ENCODE measurements around the gene NELL2.
A peak's percentile ranks its signal among the peaks of the same experiment; 100 is the strongest.

NELL2 gene

DNA sequence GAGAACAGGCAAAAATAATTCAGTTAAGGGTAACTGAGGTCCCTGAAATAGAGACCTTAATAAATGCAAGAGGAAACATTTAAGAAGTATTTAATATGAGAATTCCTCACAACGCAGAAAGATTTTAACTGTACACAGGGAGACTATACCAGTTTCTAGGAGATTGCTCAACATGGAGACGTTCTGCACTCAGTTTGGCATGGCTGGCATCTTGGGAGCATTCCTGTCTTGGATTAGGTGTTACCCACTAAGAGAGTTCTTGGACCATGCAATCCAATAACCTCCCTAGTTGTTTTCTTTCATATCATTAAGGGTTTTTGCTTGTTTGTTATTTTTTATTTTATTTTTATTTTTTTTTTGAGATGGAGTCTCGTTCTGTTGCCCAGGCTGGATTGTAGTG is 302.4 kb downstream of the NELL2 start:
- no peaks in the 10 kb centered on the region for H3K36me3 ChIP-seq (ENCODE audit: control insufficient read depth, insufficient read depth, low read length)
- H3K4me1 ChIP-seq (ENCODE audit: control insufficient read depth, insufficient read depth, low read length) = peaks cover 18% of the 10 kb centered on the region; the same call in 1 of the 2 replicates
- H3K9ac ChIP-seq (ENCODE audit: low read depth, low read length) = no peak overlapping the region
- no peak overlapping the region for H3K27ac ChIP-seq (ENCODE audit: low read depth, low read length)
- no peak overlapping the region for H3K4me3 ChIP-seq (ENCODE audit: low read depth, low read length)
- no peaks in the 10 kb centered on the region for H3K9me3 ChIP-seq (ENCODE audit: control insufficient read depth, insufficient read depth, low read length)
- no peaks in the 10 kb centered on the region for H3K27me3 ChIP-seq (ENCODE audit: control insufficient read depth, insufficient read depth, low read length)

DNA sequence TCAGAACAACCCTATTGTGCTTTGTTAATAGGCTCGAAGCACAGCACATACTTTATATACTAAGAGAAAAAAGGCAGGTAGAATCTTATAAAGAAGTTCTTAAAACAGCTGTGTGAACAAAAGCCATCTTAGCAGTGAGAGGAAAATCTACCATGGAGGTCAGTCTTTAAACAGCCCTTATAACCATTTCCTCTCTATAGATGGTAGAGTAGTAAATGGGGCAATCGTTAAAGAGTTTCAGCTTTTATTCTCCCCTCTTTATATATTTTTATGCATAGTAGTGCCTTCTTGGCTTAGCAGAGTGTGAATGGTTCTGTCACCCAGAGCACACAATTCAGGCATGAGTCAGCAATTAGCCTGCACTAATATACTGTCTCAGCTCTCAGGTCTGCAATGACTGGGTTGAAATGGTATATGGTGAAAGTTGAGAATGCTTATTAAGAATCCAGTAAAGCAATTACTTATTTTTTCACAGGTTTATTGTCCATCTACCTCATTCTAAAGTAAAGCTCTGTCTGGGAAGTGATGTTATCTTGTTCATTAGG is 305.0 kb downstream of the NELL2 start:
- 0 out of 2 replicates have a peak, but pooled peaks cover 7% of the 10 kb centered on the region for H3K4me1 ChIP-seq (ENCODE audit: control insufficient read depth, insufficient read depth, low read length)
- no peak overlapping the region for H3K9ac ChIP-seq (ENCODE audit: low read depth, low read length)
- no peaks in the 10 kb centered on the region for H3K27me3 ChIP-seq (ENCODE audit: control insufficient read depth, insufficient read depth, low read length)
- no peaks in the 10 kb centered on the region for H3K36me3 ChIP-seq (ENCODE audit: control insufficient read depth, insufficient read depth, low read length)
- H3K27ac ChIP-seq (ENCODE audit: low read depth, low read length) = peak overlapping the region; percentile 14
- no peak overlapping the region for H3K4me3 ChIP-seq (ENCODE audit: low read depth, low read length)
- no peaks in the 10 kb centered on the region for H3K9me3 ChIP-seq (ENCODE audit: control insufficient read depth, insufficient read depth, low read length)

DNA sequence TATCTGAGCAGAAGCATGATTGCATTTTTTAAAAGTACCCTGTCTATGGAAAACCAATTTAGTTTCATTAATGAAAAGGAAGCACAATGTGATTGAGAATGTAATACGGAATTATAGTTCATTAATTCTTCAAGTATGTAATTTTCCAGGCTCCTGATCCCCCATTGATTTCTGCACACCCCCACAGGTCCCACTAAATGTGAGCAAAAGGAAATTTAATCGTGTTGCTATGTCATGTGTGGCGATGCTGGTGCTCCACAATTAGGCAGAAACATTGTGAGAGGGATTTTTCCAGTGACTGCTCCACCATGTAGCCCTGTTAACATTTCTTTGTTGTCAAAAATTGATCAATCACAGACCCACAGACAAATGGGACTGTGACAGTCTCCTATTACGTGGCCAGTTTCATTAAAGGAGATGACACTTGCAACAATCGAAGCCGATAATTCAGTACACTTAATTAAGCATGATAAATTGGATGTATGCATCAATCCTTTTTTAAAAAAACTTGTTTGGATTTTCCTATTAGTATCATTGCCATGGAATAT is 306.0 kb downstream of the NELL2 start:
- Histone ChIP-seq H3K27ac (ENCODE audit: low read depth, low read length) (no peak overlapping the region), H3K27me3 (ENCODE audit: control insufficient read depth, insufficient read depth, low read length) (no peaks in the 10 kb centered on the region), H3K9ac (ENCODE audit: low read depth, low read length) (no peak overlapping the region), H3K4me1 (ENCODE audit: control insufficient read depth, insufficient read depth, low read length) (0 out of 2 replicates have a peak, but pooled peaks cover 7% of the 10 kb centered on the region), H3K36me3 (ENCODE audit: control insufficient read depth, insufficient read depth, low read length) (no peaks in the 10 kb centered on the region), H3K9me3 (ENCODE audit: control insufficient read depth, insufficient read depth, low read length) (no peaks in the 10 kb centered on the region), H3K4me3 (ENCODE audit: low read depth, low read length) (no peak overlapping the region)

DNA sequence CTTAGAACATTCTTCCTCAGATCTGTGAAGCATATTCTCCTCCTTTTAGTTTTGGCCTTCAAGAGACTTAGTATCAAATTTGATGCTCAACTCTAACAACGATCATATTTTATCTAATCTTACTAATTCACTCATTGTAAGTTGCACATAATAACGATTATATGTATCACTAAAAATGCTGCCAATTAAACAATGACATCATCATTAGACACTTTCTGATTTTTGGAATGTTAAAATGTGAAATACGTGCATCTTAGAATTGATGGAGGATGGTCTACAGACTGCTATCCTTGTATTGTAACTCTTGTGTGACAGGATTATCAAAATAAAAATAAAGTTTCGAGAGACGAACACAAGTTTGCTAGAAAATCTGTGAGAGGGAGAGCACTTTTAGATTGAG is 311.0 kb downstream of the NELL2 start:
- no peaks in the 10 kb centered on the region for H3K36me3 ChIP-seq (ENCODE audit: control insufficient read depth, insufficient read depth, low read length)

DNA sequence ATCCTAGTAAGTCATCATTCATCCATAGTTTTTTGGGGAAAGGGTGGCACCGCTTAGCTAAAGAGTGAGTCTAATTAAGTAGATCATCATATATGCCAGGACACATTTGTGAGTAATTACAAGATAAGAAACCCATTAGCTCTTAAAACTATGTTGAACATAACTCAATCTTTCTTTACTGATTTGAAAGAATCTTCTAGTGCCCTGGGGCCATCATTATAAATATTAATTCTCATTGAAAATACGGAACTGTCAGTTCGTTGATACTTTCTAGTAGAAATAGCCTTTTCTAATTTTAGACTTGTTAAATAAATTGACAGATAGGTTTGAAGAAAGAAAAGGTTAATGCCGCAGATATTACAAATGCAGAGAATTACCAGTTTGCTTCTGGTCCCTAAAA is 312.6 kb downstream of the NELL2 start:
- H3K9ac ChIP-seq (ENCODE audit: low read depth, low read length) = no peak overlapping the region
- H3K4me3 ChIP-seq (ENCODE audit: low read depth, low read length) = no peak overlapping the region
- H3K27me3 ChIP-seq (ENCODE audit: control insufficient read depth, insufficient read depth, low read length) = no peaks in the 10 kb centered on the region
- no peaks in the 10 kb centered on the region for H3K9me3 ChIP-seq (ENCODE audit: control insufficient read depth, insufficient read depth, low read length)
- H3K4me1 ChIP-seq (ENCODE audit: control insufficient read depth, insufficient read depth, low read length) = no peaks in the 10 kb centered on the region
- no peak overlapping the region for H3K27ac ChIP-seq (ENCODE audit: low read depth, low read length)
- H3K36me3 ChIP-seq (ENCODE audit: control insufficient read depth, insufficient read depth, low read length) = no peaks in the 10 kb centered on the region

More for the DNA sequence above, 311.0 kb downstream of the NELL2 start:
- H3K27me3 ChIP-seq (ENCODE audit: control insufficient read depth, insufficient read depth, low read length) = no peaks in the 10 kb centered on the region
- H3K9me3 ChIP-seq (ENCODE audit: control insufficient read depth, insufficient read depth, low read length) = no peaks in the 10 kb centered on the region
- no peak overlapping the region for H3K27ac ChIP-seq (ENCODE audit: low read depth, low read length)
- no peak overlapping the region for H3K9ac ChIP-seq (ENCODE audit: low read depth, low read length)
- no peaks in the 10 kb centered on the region for H3K4me1 ChIP-seq (ENCODE audit: control insufficient read depth, insufficient read depth, low read length)
- H3K4me3 ChIP-seq (ENCODE audit: low read depth, low read length) = no peak overlapping the region

DNA sequence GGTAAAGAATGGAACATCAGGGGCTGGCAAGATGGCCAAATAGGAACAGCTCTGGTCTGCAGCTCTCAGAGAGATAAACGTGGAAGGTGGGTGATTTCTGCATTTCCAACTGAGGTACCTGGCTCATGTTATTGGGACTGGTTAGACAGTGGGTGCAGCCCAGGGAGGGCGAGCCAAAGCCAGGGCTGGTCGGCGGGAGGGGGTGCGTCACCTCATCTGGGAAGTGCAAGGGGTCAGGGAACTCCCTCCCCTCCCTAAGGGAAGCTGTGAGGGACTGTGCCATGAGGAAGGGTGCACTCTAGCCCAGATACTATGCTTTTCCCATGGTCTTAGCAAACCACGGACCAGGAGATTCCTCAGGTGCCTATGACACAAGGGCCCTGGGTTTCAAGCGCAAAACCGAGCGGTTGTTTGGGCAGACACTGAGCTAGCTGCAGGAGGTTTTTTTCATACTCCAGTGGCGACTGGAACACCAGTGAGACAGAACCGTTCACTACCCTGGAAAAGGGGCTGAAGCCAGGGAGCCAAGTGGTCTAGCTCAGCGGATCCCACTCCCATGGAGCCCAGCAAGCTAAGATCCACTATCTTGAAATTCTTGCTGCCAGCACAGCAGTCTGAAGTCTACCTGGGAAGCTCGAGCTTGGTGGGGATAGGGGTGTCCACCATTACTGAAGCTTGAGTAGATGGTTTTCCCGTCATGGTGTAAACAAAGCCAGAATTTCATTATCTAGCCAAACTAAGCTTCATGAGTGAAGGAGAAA is 317.6 kb downstream of the NELL2 start:
- no peaks in the 10 kb centered on the region for H3K36me3 ChIP-seq (ENCODE audit: control insufficient read depth, insufficient read depth, low read length)
- H3K27me3 ChIP-seq (ENCODE audit: control insufficient read depth, insufficient read depth, low read length) = no peaks in the 10 kb centered on the region

DNA sequence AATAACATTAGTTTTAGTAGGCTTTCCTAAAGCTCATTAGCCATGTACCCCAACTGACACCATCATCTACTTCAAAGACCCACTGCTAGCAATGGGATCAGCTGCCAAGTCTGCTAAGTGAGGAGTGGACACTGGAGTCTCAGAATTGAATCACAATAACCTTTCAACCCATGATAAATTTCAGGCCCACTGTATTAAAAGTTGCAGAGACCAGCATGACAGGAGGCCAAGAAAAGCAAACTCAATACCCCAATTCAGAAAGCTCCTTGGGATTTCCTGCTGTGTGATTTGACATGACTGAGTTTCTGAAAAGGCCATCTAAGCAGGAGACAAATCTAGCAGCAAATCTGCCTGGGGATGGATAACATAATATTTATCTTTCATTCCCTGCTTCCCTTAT is 320.7 kb downstream of the NELL2 start:
- no peaks in the 10 kb centered on the region for H3K9me3 ChIP-seq (ENCODE audit: control insufficient read depth, insufficient read depth, low read length)

More for the DNA sequence above, 317.6 kb downstream of the NELL2 start:
- Histone ChIP-seq H3K4me3 (ENCODE audit: low read depth, low read length) (no peak overlapping the region), H3K9me3 (ENCODE audit: control insufficient read depth, insufficient read depth, low read length) (no peaks in the 10 kb centered on the region), H3K4me1 (ENCODE audit: control insufficient read depth, insufficient read depth, low read length) (no peaks in the 10 kb centered on the region), H3K27ac (ENCODE audit: low read depth, low read length) (no peak overlapping the region), H3K9ac (ENCODE audit: low read depth, low read length) (no peak overlapping the region)

DNA sequence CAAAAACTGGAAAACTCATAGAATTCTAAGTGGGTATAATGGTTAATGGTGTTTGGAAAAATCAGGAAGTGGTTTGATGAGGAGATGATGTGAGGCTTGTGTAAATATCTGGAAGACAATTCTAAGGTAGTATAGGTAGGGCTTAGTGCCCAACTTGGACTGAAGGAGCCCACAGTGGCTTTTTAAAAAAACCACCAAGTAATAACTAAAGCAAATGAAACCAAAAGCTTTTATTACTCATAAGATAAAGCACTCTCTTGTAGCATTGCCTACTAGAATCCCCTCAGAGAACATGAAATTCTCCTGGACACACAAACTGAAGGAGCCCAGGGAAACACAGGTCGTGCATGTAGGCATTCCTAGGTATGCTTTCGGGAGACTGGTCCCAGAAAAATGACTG is 324.5 kb downstream of the NELL2 start:
- Histone ChIP-seq H3K9me3 (ENCODE audit: control insufficient read depth, insufficient read depth, low read length) (no peaks in the 10 kb centered on the region), H3K27ac (ENCODE audit: low read depth, low read length) (no peak overlapping the region), H3K9ac (ENCODE audit: low read depth, low read length) (no peak overlapping the region), H3K4me1 (ENCODE audit: control insufficient read depth, insufficient read depth, low read length) (peaks cover 6% of the 10 kb centered on the region; the same call in 1 of the 2 replicates), H3K4me3 (ENCODE audit: low read depth, low read length) (no peak overlapping the region), H3K27me3 (ENCODE audit: control insufficient read depth, insufficient read depth, low read length) (no peaks in the 10 kb centered on the region), H3K36me3 (ENCODE audit: control insufficient read depth, insufficient read depth, low read length) (no peaks in the 10 kb centered on the region)

More for the DNA sequence above, 320.7 kb downstream of the NELL2 start:
- no peak overlapping the region for H3K4me3 ChIP-seq (ENCODE audit: low read depth, low read length)
- no peak overlapping the region for H3K27ac ChIP-seq (ENCODE audit: low read depth, low read length)
- H3K9ac ChIP-seq (ENCODE audit: low read depth, low read length) = no peak overlapping the region
- H3K4me1 ChIP-seq (ENCODE audit: control insufficient read depth, insufficient read depth, low read length) = no peaks in the 10 kb centered on the region
- no peaks in the 10 kb centered on the region for H3K36me3 ChIP-seq (ENCODE audit: control insufficient read depth, insufficient read depth, low read length)
- no peaks in the 10 kb centered on the region for H3K27me3 ChIP-seq (ENCODE audit: control insufficient read depth, insufficient read depth, low read length)

DNA sequence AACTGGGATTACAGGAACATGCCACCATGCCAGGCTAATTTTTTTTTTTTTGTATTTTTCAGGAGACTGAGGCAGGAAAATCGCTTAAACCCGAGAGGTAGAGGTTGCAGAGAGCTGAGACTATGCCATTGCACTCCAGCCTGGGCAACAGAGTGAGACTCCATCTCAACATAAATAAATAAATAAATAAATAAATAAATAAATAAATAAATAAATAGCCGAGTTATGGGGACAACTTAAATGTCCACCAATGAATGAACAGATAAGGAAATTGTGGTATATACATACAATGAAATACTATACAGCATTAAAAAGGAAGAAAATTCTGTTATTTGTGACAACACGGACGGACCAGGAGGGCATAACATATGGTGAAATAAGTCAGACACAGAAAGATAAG is 325.7 kb downstream of the NELL2 start:
- Histone ChIP-seq H3K9ac (ENCODE audit: low read depth, low read length) (no peak overlapping the region), H3K9me3 (ENCODE audit: control insufficient read depth, insufficient read depth, low read length) (no peaks in the 10 kb centered on the region), H3K27ac (ENCODE audit: low read depth, low read length) (no peak overlapping the region), H3K4me1 (ENCODE audit: control insufficient read depth, insufficient read depth, low read length) (peaks cover 9% of the 10 kb centered on the region; the same call in 1 of the 2 replicates), H3K4me3 (ENCODE audit: low read depth, low read length) (no peak overlapping the region), H3K27me3 (ENCODE audit: control insufficient read depth, insufficient read depth, low read length) (no peaks in the 10 kb centered on the region), H3K36me3 (ENCODE audit: control insufficient read depth, insufficient read depth, low read length) (no peaks in the 10 kb centered on the region)

DNA sequence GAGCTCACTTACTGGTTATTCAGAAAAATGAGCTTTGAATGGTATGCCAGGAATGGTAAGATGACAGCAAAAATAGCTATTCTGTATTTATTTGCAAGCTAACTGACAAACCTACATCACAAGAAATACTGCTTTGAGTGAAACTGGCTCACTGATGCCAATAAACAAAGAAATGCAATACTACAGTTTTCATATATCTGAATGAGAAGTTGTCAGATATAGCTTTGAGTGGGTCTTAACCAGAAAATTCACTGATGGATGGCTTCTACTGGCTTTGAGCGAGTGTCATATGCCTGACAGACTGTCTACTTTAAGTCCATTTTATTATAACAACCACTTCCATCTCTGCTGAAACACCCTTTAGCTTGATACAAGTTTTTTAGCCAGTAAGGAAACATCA is 330.1 kb downstream of the NELL2 start:
- Histone ChIP-seq H3K4me3 (ENCODE audit: low read depth, low read length) (no peak overlapping the region), H3K27ac (ENCODE audit: low read depth, low read length) (no peak overlapping the region), H3K27me3 (ENCODE audit: control insufficient read depth, insufficient read depth, low read length) (no peaks in the 10 kb centered on the region), H3K9ac (ENCODE audit: low read depth, low read length) (no peak overlapping the region), H3K36me3 (ENCODE audit: control insufficient read depth, insufficient read depth, low read length) (no peaks in the 10 kb centered on the region), H3K9me3 (ENCODE audit: control insufficient read depth, insufficient read depth, low read length) (no peaks in the 10 kb centered on the region), H3K4me1 (ENCODE audit: control insufficient read depth, insufficient read depth, low read length) (peaks cover 9% of the 10 kb centered on the region; the same call in 1 of the 2 replicates)

DNA sequence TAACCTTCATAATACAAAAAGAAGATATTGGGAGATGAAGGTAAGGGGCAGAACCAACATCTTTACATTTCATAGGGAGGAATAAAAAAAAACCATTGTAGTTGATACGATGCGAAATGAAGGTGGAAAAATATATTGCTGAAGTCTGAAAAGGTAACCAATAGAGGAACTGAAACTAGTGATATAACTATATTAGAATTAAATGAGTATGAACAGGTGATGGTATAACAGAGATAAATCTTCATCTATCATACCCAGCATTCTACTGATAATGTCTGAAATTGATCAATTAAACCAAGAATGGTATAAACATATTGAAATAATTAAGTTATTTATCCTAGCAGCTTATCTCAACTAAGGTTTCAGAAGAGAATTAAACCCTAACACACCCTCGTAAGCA is 332.1 kb downstream of the NELL2 start:
- no peak overlapping the region for H3K4me3 ChIP-seq (ENCODE audit: low read depth, low read length)
- no peak overlapping the region for H3K27ac ChIP-seq (ENCODE audit: low read depth, low read length)
- H3K27me3 ChIP-seq (ENCODE audit: control insufficient read depth, insufficient read depth, low read length) = no peaks in the 10 kb centered on the region
- H3K36me3 ChIP-seq (ENCODE audit: control insufficient read depth, insufficient read depth, low read length) = no peaks in the 10 kb centered on the region
- no peaks in the 10 kb centered on the region for H3K9me3 ChIP-seq (ENCODE audit: control insufficient read depth, insufficient read depth, low read length)
- H3K9ac ChIP-seq (ENCODE audit: low read depth, low read length) = no peak overlapping the region
- H3K4me1 ChIP-seq (ENCODE audit: control insufficient read depth, insufficient read depth, low read length) = peaks cover 9% of the 10 kb centered on the region; the same call in 1 of the 2 replicates
